Pancreas (tissue), 10 donors: ENCODE results near the gene ADGRB2. TPM values are rescaled to one million over a fixed set of nuclear protein-coding genes. Genes with fewer than 3 reads are reported as not detected.

Experiments
- ATAC-seq, 4 donors: fragments of 200-7000 bp; cut with Tn5 transposase; one replicate each; pipeline versions ENCODE4 v1.8.0 to v1.9.1; 2020; ENCODE audit warnings: mild to moderate bottlenecking in 4 of 4, moderate library complexity in 4 of 4
- DNase-seq, 6 donors: peaks; one replicate each; pipeline ENCODE4 v3.0.0-alpha.2; 2020
- FAIRE-seq: peaks from 2 replicates; lab custom pipeline; 2012; peaks lifted over from hg19 to GRCh38; lab: Jason Lieb, UNC
- H3K27ac ChIP-seq, 4 donors: fragments of 200-600 bp; sonication (generic); 1 replicate in 3 of 4; 2 replicates in 1 of 4; pipeline versions ENCODE4 v1.5.0 to v1.8.0; 2020
- H3K27me3 ChIP-seq, 4 donors: fragments of 200-600 bp; one replicate each; pipeline ENCODE4 v1.8.0; 2021
- H3K36me3 ChIP-seq, 3 donors: fragments of 200-600 bp; sonication (generic) in 1 of 3; one replicate each; pipeline versions ENCODE4 v1.5.0 to v1.8.0; 2020 to 2021
- H3K4me1 ChIP-seq, 3 donors: fragments of 200-600 bp; one replicate each; pipeline ENCODE4 v1.8.0; 2021
- H3K4me3 ChIP-seq, 4 donors: fragments of 200-600 bp; sonication (generic) in 2 of 4; one replicate each; pipeline versions ENCODE4 v1.5.0 to v1.8.0; 2020 to 2021
- H3K9me3 ChIP-seq, 4 donors: fragments of 200-600 bp; one replicate each; pipeline ENCODE4 v1.8.0; 2021
- WGBS, 2 donors: extraction: QIAGEN DNeasy Blood & Tissue Kit; methylation state at CpG; one replicate each; pipeline ENCODE4 v1.1.7; 2013; 5-methylcytosine and 5-hydroxymethylcytosine counted together
- intact Hi-C, 3 donors: fragments of 100-400 bp; cut with DNase I; formaldehyde crosslinking; loops; one replicate each; pipeline versions ENCODE4 v1.11.1 to v1.14.2; 2022
- polyA plus RNA-seq, 2 donors: library from polyadenylated mRNA; stranded (reverse); fragments of 200-250 nt; gene quantifications; one replicate each; pipeline ENCODE4 v1.2.3, GENCODE V29; 2013
- total RNA-seq, 6 donors: library from RNA; stranded (reverse); fragmentation: NEBNext Ultra II Directional in 4 of 6; extraction: Animal tissue kit (Norgen Biotek cat#: 25700) in 4 of 6; gene quantifications; one replicate each; pipeline versions ENCODE4 v1.2.1 to v1.2.4, GENCODE V29; 2021 to 2023
- TF ChIP-seq, protein P1 (sequence below), 4 donors: fragments of 200-600 bp; sonication (generic) in 3 of 4; IDR thresholded peaks; one replicate each; pipeline versions ENCODE4 v1.5.0 to v1.8.0; 2021; ENCODE audit warnings: antibody characterized with exemption in 4 of 4
- donor health status: healthy with polysubstance abuse.
- donor health status: DM: no; HTN: no; CAD: no; lungs with moderate emphysema.
- donor health status: DM: no; HTN: no; CAD: no.
- donor health status: control.
- donor health status: control.
- donor health status: Bipolar disorder and iron deficiency.
- donor health status: DM: yes; HTN: yes; CAD: no.
- donor health status: DM: no; HTN: no; CAD: no.
- donor health status: DM: no; HTN: no; CAD: no.
- donor health status: DM: yes; HTN: yes; CAD: no.

Gene ADGRB2
- total and polyA plus RNA-seq, 8 donors, result 0.12 to 1.3 (median 0.43) TPM

DNA sequence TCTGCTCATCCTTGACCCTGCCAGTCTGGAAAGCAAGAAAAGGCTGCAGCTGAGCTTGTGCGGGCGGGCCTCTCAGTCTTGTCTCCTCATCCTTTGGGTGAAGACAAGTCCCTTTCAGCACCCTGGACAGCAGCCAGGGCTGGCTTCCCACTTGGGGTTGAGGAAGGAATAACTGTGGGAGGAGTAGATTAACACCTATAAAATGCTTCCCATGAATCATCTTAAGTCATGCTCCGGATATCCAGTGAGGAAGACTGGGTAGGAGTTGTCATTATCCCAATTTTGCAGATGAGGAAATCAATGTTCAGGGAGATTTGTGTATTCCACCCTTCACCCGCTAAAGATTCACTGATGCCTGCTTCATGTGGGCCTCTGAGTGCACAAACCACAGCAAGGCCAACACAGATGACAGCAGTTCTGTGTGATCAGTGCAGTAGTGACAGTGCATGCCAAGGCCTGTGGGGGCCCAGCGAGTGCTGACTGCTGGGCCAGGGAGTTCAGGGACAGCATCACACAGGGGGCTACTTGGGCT is 40.2 kb downstream of the ADGRB2 start:
- no peak for FAIRE-seq
- Histone ChIP-seq H3K9me3 (no peaks in the 10 kb centered on the region), H3K4me3 (no peak overlapping the region), H3K27me3 (no peaks in the 10 kb centered on the region), H3K4me1 (no peaks in the 10 kb centered on the region), H3K36me3 (no peaks in the 10 kb centered on the region), H3K27ac (no peak overlapping the region)
- WGBS, 2 donors, result 57 to 61% methylated on average over 5 of the region's 5 CpGs
- TF ChIP-seq, protein P1, sequence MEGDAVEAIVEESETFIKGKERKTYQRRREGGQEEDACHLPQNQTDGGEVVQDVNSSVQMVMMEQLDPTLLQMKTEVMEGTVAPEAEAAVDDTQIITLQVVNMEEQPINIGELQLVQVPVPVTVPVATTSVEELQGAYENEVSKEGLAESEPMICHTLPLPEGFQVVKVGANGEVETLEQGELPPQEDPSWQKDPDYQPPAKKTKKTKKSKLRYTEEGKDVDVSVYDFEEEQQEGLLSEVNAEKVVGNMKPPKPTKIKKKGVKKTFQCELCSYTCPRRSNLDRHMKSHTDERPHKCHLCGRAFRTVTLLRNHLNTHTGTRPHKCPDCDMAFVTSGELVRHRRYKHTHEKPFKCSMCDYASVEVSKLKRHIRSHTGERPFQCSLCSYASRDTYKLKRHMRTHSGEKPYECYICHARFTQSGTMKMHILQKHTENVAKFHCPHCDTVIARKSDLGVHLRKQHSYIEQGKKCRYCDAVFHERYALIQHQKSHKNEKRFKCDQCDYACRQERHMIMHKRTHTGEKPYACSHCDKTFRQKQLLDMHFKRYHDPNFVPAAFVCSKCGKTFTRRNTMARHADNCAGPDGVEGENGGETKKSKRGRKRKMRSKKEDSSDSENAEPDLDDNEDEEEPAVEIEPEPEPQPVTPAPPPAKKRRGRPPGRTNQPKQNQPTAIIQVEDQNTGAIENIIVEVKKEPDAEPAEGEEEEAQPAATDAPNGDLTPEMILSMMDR (IDR thresholded peaks at IDR 0.05), result no peak
- peak in 3 of 4 donors; percentile 47 to 66 (median 56) for ATAC-seq
- DNase-seq, result peak in 4 of 6 donors; percentile 59 to 85 (median 68)
- intact Hi-C loops, result no loop called here

DNA sequence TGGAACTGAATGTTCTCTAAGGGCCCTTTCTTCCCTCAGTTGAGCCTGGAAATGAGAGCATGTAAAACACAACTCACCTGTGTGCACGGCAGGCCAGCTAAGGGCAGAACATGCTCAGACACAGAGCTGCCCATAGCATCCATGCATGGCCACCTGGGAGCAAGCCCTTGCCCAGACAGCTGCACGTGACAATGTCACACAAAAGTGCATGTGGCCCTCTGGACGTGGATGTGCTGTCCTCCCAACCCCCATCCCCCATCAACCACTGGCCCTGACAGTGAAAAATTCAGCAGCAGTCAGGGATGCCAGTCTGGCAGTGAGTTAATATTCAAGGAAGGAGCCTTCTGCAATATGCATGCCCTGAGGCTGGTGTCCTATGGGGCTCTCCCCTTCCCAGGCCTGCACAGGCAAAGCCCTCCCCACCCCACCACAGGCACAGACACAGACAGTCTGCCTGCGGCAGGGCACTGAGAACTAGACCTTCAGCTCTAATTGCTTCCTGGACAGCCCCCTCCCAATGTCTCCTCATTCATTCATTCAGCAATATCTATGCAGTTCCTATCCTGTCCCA is 45.7 kb downstream of the ADGRB2 start:
- 58 to 67% methylated on average over 4 of the region's 4 CpGs for WGBS, 2 donors
- intact Hi-C loops, result no loop called here
- FAIRE-seq, result no peak

GRCh38 chr1:31717341-31717740 is 46.8 kb downstream of the ADGRB2 start:
- Histone ChIP-seq H3K27me3 (no peaks in the 10 kb centered on the region), H3K27ac (no peak overlapping the region), H3K36me3 (no peaks in the 10 kb centered on the region), H3K4me3 (no peak overlapping the region), H3K4me1 (peaks cover 0 to 9% (median 3%) of the 10 kb centered on the region in 3 donors), H3K9me3 (no peaks in the 10 kb centered on the region)
- intact Hi-C loops, result no loop called here
- ATAC-seq (no peak), FAIRE-seq (no peak), DNase-seq (no peak)
- TF ChIP-seq, protein P1 (IDR thresholded peaks at IDR 0.05), result no peak
- 56 to 68% methylated on average over 6 of the region's 6 CpGs for WGBS, 2 donors

More for the DNA sequence above, 45.7 kb downstream of the ADGRB2 start:
- Histone ChIP-seq H3K9me3 (no peaks in the 10 kb centered on the region), H3K4me3 (no peak overlapping the region), H3K4me1 (peaks cover 0 to 9% (median 3%) of the 10 kb centered on the region in 3 donors), H3K36me3 (no peaks in the 10 kb centered on the region), H3K27me3 (no peaks in the 10 kb centered on the region), H3K27ac (no peak overlapping the region)
- ATAC-seq (no peak), DNase-seq (no peak)
- TF ChIP-seq, protein P1 (IDR thresholded peaks at IDR 0.05), result no peak

DNA sequence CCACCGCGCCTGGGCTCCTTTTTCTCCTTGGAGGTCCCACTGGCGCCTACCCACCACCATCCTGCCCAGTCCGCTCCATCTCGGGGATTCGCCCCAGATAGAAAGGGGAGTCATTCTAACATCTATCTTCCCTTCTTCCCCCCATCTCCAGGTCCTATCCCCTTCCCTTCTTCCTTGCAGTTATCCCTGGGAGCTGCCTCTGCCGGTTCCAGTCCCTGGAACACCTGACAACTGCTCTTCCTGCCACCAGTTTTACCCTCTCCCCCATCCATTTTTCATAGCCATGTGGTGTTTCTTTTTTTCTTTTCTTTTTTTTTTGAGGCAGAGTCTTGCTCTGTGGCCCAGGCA is 48.3 kb downstream of the ADGRB2 start:
- Histone ChIP-seq H3K27ac (no peak overlapping the region), H3K4me1 (peaks cover 0 to 9% (median 3%) of the 10 kb centered on the region in 3 donors), H3K4me3 (peak overlapping the region in 1 of 4 donors; percentile 23), H3K27me3 (no peaks in the 10 kb centered on the region), H3K36me3 (no peaks in the 10 kb centered on the region), H3K9me3 (no peaks in the 10 kb centered on the region)
- FAIRE-seq (no peak), ATAC-seq (no peak), DNase-seq (no peak)
- WGBS, 2 donors, result 8% methylated on average over 5 to 7 of the region's 7 CpGs
- TF ChIP-seq, protein P1 (IDR thresholded peaks at IDR 0.05), result no peak
- intact Hi-C loops, result no loop called here
